Mesothelial cell of epicardium (in vitro differentiated cells): Measurements from ENCODE around the gene ANK3. TPM values are rescaled to one million over a fixed set of nuclear protein-coding genes. Genes with fewer than 3 reads are reported as not detected.
A peak's percentile ranks its signal among the peaks of the same experiment; 100 is the strongest.

Experiments
- DNase-seq, 2 experiments: peaks; one replicate each; pipeline ENCODE4 v3.0.0; 2021; ENCODE audit warnings: low spot score in 2 of 2; ENCODE audit not compliant: unreplicated experiment in 2 of 2
- H3K27ac Mint-ChIP-seq: 2 replicates; pipeline ENCODE4 v1.8.0; 2021; ENCODE audit warnings: mixed read lengths
- H3K27me3 Mint-ChIP-seq: 2 replicates; pipeline ENCODE4 v1.8.0; 2021; ENCODE audit warnings: low read depth, mixed read lengths
- H3K36me3 Mint-ChIP-seq: 2 replicates; pipeline ENCODE4 v1.8.0; 2021; ENCODE audit warnings: mixed read lengths
- H3K4me1 Mint-ChIP-seq: 2 replicates; pipeline ENCODE4 v1.8.0; 2021; ENCODE audit warnings: mixed read lengths
- H3K4me3 Mint-ChIP-seq: 2 replicates; pipeline ENCODE4 v1.8.0; 2021; ENCODE audit warnings: mild to moderate bottlenecking, moderate library complexity, mixed read lengths
- H3K9me3 Mint-ChIP-seq: 2 replicates; pipeline ENCODE4 v1.8.0; 2021; ENCODE audit warnings: mixed read lengths
- CTCF ChIP-seq: fragments of 200-600 bp; sonication (generic); IDR thresholded peaks from one replicate; pipeline ENCODE4 v1.5.0; 2021; ENCODE audit warnings: antibody characterized with exemption; ENCODE audit not compliant: unreplicated experiment
- total RNA-seq: library from RNA; stranded (reverse); gene quantifications from 3 replicates; pipeline ENCODE4 v1.2.1, GENCODE V29; 2021

The ANK3 gene
- total RNA-seq, 1 donor from 2014 or later = 242 TPM

GRCh38 chr10:60367431-60367830 is 22.2 kb downstream of the ANK3 start:
- Mint-ChIP-seq H3K27me3 (no peaks in the 10 kb centered on the region), H3K36me3 (peaks cover 3% of the 10 kb centered on the region), H3K27ac (peak overlapping the region; percentile 88), H3K9me3 (no peaks in the 10 kb centered on the region), H3K4me1 (peaks cover 49% of the 10 kb centered on the region), H3K4me3 (no peak overlapping the region)
- no peak for DNase-seq
- TF ChIP-seq CTCF = no peak

GRCh38 chr10:60367024-60367423 is 22.7 kb downstream of the ANK3 start:
- Mint-ChIP-seq H3K27ac (peak overlapping the region; percentile 88), H3K4me3 (no peak overlapping the region), H3K9me3 (no peaks in the 10 kb centered on the region), H3K36me3 (peaks cover 5% of the 10 kb centered on the region), H3K4me1 (peaks cover 48% of the 10 kb centered on the region), H3K27me3 (no peaks in the 10 kb centered on the region)
- DNase-seq = no peak
- TF ChIP-seq CTCF = no peak

- H3K27me3 Mint-ChIP-seq = no peaks in the 10 kb centered on the region
- peaks cover 28% of the 10 kb centered on the region for H3K4me1 Mint-ChIP-seq
- H3K4me3 Mint-ChIP-seq = no peak overlapping the region
- DNase-seq = no peak
- no peak overlapping the region for H3K27ac Mint-ChIP-seq
- H3K36me3 Mint-ChIP-seq = peaks cover 5% of the 10 kb centered on the region
- no peak for TF ChIP-seq CTCF
- no peaks in the 10 kb centered on the region for H3K9me3 Mint-ChIP-seq
Observed at GRCh38 chr10:60363187-60363586, 26.5 kb downstream of the ANK3 start.

GRCh38 chr10:60362461-60362860 is 27.2 kb downstream of the ANK3 start:
- DNase-seq = no peak
- Mint-ChIP-seq H3K27ac (no peak overlapping the region), H3K4me1 (peaks cover 22% of the 10 kb centered on the region), H3K4me3 (no peak overlapping the region), H3K27me3 (no peaks in the 10 kb centered on the region), H3K9me3 (no peaks in the 10 kb centered on the region), H3K36me3 (peaks cover 5% of the 10 kb centered on the region)
- TF ChIP-seq CTCF = no peak

- no peak overlapping the region for H3K27ac Mint-ChIP-seq
- H3K4me3 Mint-ChIP-seq = no peak overlapping the region
Observed at GRCh38 chr10:60359066-60359465, 30.6 kb downstream of the ANK3 start.

More at GRCh38 chr10:60359066-60359465, 30.6 kb downstream of the ANK3 start:
- TF ChIP-seq CTCF = no peak
- DNase-seq = no peak
- Mint-ChIP-seq H3K9me3 (no peaks in the 10 kb centered on the region), H3K4me1 (peaks cover 11% of the 10 kb centered on the region), H3K27me3 (no peaks in the 10 kb centered on the region), H3K36me3 (peaks cover 5% of the 10 kb centered on the region)
